ENCODE data around the gene MEP1A. TPM values are rescaled to one million over a fixed set of nuclear protein-coding genes. Genes with fewer than 3 reads are reported as not detected.
"Not testable (repeated sequence)": the region's sequence is repeated elsewhere in the genome, so short reads cannot be mapped to it uniquely, and the experiment has no call there.

Gene MEP1A
- polyA plus RNA-seq, 1 donor, result not detected

DNA sequence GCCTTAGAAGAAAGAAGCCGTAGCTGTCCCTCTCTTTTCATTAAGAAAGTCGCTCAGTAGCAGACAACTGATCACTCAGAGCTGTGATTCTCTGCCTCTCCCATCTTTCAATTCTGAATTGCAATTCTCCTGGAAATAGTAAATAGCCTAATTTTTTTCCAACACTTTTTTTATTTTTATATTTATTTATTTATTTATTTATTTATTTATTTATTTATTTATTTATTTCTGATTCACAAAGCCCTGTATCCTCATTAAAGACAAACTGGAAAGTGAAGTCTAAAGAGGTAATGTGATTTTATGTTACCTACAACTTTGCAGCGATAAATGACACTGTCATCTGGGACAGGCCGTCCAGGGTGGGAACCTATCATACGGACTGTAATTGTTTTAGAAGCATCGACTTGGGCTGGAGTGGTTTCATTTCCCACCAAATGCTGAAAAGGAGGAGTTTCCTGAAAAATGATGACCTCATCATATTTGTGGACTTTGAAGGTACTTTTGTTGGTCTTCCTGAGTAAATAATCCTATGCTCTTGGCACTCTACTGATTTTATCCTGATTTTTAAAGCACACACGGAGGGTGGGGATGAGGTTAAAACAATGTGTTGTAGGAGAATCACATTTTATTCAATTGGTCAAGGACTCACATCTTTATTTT is 41.2 kb downstream of the MEP1A start:
- not testable (repeated sequence) for DNase-seq (ENCODE audit: low read depth)

DNA sequence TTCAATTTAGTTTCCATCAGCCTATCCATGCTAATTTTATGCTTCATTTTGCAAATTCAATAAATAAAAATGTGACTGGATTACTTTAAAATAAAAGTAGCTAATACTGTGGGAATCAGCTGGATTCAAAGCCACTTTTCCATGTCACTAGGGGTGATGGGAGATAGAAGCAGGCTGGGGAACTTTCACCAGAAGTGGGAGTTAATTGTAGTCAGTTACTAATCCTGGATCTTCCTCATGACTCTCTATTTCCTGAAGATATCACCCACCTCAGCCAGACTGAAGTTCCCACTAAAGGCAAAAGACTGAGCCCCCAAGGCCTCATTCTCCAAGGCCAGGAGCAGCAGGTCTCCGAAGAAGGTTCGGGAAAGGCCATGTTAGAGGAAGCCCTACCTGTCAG is 41.8 kb downstream of the MEP1A start:
- not testable (repeated sequence) for DNase-seq (ENCODE audit: low read depth)

- DNase-seq (ENCODE audit: low read depth), result no peak
These were observed 44.8 kb downstream of the MEP1A start for GRCh38 chr6:46838033-46838432.

DNA sequence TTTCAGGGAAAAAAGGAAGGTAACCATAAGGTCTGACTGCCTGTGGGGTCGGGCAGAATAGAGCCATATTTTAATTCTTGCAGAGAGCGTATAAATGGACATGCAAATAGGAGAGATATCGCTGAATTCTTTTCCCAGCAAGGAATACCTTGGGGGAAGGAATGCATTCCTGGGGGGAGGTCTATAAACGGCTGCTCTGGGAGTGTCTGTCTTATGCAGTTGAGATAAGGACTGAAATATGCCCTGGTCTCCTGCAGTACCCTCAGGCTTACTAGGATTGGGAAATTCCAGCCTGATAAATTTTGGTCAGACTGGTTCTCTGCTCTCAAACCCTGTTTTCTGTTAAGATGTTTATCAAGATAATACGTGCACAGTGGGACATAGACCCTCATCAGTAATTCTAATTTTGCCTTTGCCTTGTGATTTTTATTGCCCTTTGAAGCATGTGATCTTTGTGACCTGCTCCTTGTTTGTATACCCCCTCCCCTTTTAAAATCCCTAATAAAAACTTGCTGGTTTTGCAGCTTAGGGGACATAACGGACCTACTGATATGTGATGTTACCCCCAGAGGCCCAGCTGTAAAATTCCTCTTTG is 49.2 kb downstream of the MEP1A start:
- DNase-seq (ENCODE audit: low read depth), result not testable (repeated sequence)

- DNase-seq (ENCODE audit: low read depth), result no peak
These were observed 51.9 kb downstream of the MEP1A start for GRCh38 chr6:46845126-46845525.

DNA sequence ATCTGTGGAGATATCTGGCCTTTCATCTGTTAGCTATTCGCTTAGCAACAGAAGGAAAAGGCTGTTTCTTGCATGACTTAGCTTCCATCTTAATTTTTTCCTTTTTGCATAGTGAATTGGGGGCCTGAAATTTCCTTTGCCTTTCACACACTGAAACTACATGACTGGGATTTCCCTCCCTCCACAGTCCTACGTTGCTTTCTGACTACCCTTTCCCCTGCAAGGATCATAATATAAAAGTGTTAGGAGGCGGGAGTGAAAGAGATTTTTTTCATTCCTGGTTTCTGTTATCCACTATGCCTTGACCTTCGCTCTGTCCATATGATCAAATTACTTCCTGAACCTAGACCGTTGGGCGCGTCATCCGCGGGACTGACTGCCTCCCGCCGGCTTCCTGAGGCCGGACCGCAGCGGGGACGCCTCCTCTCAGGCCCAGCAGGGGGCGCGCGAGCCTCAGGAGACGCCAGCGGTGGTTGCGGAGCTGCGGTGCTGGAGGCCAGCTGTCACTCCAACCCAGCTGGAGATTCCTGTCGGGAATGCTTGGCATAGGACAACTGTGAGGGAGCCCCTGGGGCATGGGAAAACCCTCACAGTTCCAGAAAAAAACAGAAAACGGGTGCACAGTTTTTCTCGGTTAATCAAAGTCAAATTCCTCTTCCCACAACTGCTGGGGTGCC is 55.6 kb downstream of the MEP1A start:
- DNase-seq (ENCODE audit: low read depth), result peak; percentile 17

DNA sequence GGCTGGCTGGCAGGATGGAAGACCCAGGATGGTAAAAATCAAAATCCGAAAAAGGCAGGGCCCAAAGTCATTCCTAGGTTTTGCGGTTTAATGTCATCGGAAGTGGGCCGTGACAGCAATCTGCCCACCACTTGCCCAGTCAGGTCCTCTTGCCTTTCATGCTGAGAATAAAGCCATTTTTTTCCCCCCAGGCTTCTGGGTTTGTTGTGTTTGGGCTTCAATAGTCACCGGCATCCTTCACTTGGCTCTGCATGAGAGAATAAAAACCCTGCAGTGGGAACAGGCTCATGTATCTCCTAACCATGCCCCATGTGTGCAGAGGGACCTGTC is 56.1 kb downstream of the MEP1A start:
- DNase-seq (ENCODE audit: low read depth), result no peak

- DNase-seq (ENCODE audit: low read depth), result no peak
These were observed 57.6 kb downstream of the MEP1A start for GRCh38 chr6:46850792-46851191.

DNA sequence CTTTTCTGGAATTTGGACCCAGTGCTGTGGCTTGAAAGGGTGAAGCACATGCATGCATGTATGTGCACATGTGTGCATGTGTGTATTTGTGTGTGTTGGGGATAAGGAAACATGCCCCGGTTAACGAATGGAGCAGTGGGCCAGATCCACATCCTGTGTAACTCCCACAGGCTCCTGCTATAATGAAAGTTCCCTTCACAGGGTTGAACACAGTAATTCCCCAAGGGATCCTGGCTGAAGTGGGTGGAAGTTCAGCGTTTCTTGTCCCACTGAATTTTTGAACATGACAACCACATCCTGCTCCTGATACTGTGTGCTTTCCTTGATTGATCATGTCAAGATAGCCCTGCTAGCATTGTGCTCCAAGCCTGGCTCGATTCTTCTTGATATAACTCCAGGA is 58.4 kb downstream of the MEP1A start:
- not testable (repeated sequence) for DNase-seq (ENCODE audit: low read depth)

DNA sequence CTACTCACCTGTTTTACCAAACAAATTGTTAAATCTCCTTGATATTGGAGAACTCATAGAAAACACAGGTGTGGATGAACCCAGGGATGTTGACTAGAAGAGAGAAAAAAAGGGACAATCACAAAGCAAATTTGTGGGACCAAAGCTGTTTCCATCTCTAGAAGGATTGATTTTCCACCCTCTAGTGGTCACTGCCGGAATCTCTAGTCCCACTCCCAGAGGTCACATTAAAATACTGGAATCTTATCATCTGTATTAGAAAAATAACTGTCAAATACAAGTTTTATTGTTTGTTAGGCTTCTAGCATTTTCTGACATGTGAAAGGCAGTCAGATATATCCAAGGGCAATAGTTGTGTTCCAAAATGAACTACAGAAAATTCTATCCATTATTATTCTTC is 62.8 kb downstream of the MEP1A start:
- DNase-seq (ENCODE audit: low read depth), result not testable (repeated sequence)

GRCh38 chr6:46862381-46862780 is 69.2 kb downstream of the MEP1A start:
- DNase-seq (ENCODE audit: low read depth), result no peak

GRCh38 chr6:46863791-46864190 is 70.6 kb downstream of the MEP1A start:
- no peak for DNase-seq (ENCODE audit: low read depth)

- DNase-seq (ENCODE audit: low read depth), result no peak
These were observed 72.0 kb downstream of the MEP1A start for GRCh38 chr6:46865221-46865620.

GRCh38 chr6:46867411-46867810 is 74.2 kb downstream of the MEP1A start:
- DNase-seq (ENCODE audit: low read depth), result no peak

DNA sequence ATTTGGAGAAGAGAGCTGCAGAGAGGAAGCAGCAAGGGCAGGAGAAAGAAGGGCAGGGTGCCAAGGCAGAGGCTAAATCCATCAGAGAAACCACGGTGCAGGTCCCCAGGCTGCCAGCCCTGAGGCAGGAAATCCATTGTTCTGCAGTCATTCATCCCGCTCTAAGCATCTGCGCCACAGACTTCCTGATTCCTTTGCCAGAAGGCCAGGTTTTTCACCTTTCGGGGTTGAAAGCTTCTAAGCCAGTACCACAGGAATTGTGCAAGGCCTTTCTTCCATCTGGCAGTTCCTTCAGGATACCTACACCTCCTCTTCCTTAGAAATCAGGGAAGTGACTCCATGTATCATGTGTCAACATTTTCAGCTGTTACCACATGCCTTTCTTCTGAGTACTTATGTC is 82.9 kb downstream of the MEP1A start:
- DNase-seq (ENCODE audit: low read depth), result no peak

GRCh38 chr6:46879003-46879402 is 85.8 kb downstream of the MEP1A start:
- no peak for DNase-seq (ENCODE audit: low read depth)

DNA sequence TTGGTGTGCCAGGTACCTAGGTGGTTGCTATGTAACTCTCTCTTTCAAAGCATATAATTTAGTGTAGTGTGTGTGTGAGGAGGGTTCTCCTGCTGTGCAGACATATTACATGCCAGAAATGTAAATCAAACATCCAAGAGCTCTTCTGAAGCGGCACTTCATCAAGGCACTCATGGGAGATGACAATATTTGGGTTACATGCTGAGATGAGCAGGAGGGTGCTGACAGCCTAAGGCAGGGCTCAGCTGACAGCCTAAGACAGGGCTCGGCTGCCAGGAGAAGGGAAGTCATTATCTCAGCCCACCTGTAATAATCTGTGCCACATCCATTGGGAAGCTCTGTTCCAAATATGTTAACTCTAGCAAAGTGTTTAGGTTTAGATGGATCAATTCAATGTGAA is 89.5 kb downstream of the MEP1A start:
- no peak for DNase-seq (ENCODE audit: low read depth)

DNA sequence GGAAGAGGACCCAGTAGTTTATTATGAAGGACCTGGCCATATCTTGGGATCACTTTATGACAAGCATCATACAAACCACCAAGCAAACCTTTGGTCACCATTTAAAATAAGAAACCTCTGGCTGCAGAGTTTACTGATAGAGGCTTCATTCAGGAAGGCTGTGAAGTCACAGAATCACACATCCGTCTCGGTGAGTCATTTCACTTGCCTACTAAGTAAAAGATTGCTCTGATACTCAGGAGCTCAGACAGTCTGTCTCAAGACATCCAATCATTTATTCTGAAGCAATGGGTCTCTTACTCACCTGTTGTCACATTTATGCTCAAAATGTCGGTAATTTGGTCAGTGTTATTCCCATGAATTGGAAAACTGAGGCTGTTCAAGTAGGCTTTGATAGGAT is 94.8 kb downstream of the MEP1A start:
- no peak for DNase-seq (ENCODE audit: low read depth)

DNA sequence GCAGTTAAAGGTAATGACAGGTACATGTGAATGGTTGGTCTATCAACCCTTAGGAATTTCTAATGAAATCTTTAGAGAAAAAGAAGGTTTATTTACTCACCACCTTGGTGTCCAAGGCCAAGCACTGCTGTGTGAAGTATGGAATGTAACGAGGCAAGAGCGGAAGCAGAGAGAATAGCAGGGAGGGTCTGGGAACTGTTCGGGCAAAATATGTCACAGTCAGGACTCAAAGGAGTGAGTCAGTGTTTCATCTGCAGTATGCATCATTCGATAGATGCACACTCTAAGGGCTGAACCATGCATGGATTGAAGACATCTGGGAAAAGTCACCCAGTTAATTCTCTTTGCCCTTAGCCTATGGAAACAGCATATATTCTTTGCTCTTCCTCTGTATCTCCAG is 95.4 kb downstream of the MEP1A start:
- DNase-seq (ENCODE audit: low read depth), result no peak
